Measurements from ENCODE around the gene ARHGAP10.

DNA sequence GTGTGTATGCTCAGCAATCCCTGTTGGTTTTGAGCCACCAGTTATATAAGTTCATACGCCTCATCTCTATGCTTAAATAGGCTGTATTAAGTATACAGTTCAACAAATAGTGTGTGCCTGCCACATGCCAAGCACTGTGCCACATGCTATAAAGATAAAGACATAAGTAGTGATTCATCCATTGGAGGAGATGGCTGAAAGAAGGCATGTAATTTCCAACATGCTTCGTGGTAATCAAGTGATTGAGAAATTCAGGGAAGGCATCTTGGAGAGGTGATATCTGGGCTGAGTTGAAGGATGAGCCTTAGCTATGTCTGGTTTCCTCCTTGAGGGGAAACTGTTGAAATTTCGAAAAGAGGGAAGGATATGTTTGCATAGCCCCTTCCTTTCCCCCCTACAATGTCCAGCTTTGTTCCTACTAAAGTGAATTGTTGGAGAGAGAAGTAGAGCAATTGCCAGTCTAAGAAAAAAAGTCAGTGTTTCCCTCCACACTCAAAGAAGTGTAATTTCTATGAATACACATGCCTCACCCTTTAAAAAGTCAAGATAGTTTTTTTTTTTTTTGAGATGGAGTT, 96.5 kb downstream of the ARHGAP10 start:
- TF ChIP-seq GATA2 (IDR thresholded peaks at IDR 0.05; ENCODE audit: low read depth, low read length) (no peak), GATA3 (IDR thresholded peaks at IDR 0.05; ENCODE audit: low read depth, low read length) (no peak)

Data from SH-SY5Y (cell line).